Mesendoderm (in vitro differentiated cells): ENCODE data around the gene SRXN1.

Experiments used
- DNase-seq: peaks from one replicate; pipeline ENCODE4 v3.0.0; 2013
- H2AK5ac ChIP-seq: 2 replicates; pipeline ENCODE4 v1.6.1; 2013; ENCODE audit warnings: low read length, inconsistent platforms
- H2BK120ac ChIP-seq: 2 replicates; pipeline ENCODE4 v1.6.1; 2013; ENCODE audit warnings: low read depth, mild to moderate bottlenecking, low read length, moderate library complexity, mixed read lengths
- H2BK15ac ChIP-seq: replicated peaks from 2 replicates; pipeline ENCODE4 v1.6.1; 2013; ENCODE audit warnings: low read depth, mild to moderate bottlenecking, moderate library complexity
- H2BK5ac ChIP-seq: 2 replicates; pipeline ENCODE4 v1.6.1; 2013; ENCODE audit warnings: low read length, inconsistent platforms
- H3K18ac ChIP-seq: 2 replicates; pipeline ENCODE4 v1.6.1; 2013; ENCODE audit warnings: mild to moderate bottlenecking, low read length, mixed read lengths
- H3K23ac ChIP-seq: one replicate; pipeline ENCODE4 v1.6.1; 2013; ENCODE audit warnings: low read length
- H3K27ac ChIP-seq: 2 replicates; pipeline ENCODE4 v1.5.1; 2013; ENCODE audit warnings: low read depth, mild to moderate bottlenecking, inconsistent platforms, low read length, moderate library complexity
- H3K27me3 ChIP-seq: 2 replicates; pipeline ENCODE4 v1.6.1; 2013; ENCODE audit warnings: low read length, control low read depth, mild to moderate bottlenecking, inconsistent platforms; ENCODE audit not compliant: insufficient read depth, poor library complexity
- H3K36me3 ChIP-seq: 2 replicates; pipeline ENCODE4 v1.6.1; 2013; ENCODE audit warnings: low read length, inconsistent platforms; ENCODE audit not compliant: control insufficient read depth, insufficient read depth
- H3K4ac ChIP-seq: one replicate; pipeline ENCODE4 v1.6.1; 2013; ENCODE audit warnings: low read depth, mild to moderate bottlenecking, low read length, moderate library complexity
- H3K4me1 ChIP-seq: 2 replicates; pipeline ENCODE4 v1.6.1; 2013; ENCODE audit warnings: low read depth, low read length, inconsistent platforms; ENCODE audit not compliant: control insufficient read depth
- H3K4me2 ChIP-seq: 2 replicates; pipeline ENCODE4 v1.6.1; 2013; ENCODE audit warnings: low read length
- H3K4me3 ChIP-seq: 2 replicates; pipeline ENCODE4 v1.5.1; 2013; ENCODE audit warnings: mild to moderate bottlenecking, low read length
- H3K56ac ChIP-seq: one replicate; pipeline ENCODE4 v1.6.1; 2013; ENCODE audit warnings: low read length
- H3K79me1 ChIP-seq: 2 replicates; pipeline ENCODE4 v1.6.1; 2013; ENCODE audit warnings: low read length, inconsistent platforms
- H3K79me2 ChIP-seq: 2 replicates; pipeline ENCODE4 v1.6.1; 2013; ENCODE audit warnings: mild to moderate bottlenecking, low read length; ENCODE audit not compliant: control insufficient read depth, insufficient read depth
- H3K9ac ChIP-seq: 2 replicates; pipeline ENCODE4 v1.6.1; 2013; ENCODE audit warnings: low read length, inconsistent platforms
- H4K5ac ChIP-seq: one replicate; pipeline ENCODE4 v1.6.1; 2013; ENCODE audit warnings: low read length
- H4K8ac ChIP-seq: one replicate; pipeline ENCODE4 v1.6.1; 2013; ENCODE audit warnings: low read depth, mild to moderate bottlenecking, control low read depth, low read length, moderate library complexity
- WGBS: extraction: QIAGEN DNeasy Blood & Tissue Kit; methylation state at CpG from one replicate; pipeline ENCODE4 v1.1.7; 2013; ENCODE audit warnings: low lambda C conversion rate, missing lambda C conversion rate; ENCODE audit not compliant: insufficient coverage; ENCODE audit errors: extremely low coverage; 5-methylcytosine and 5-hydroxymethylcytosine counted together

The SRXN1 gene

GRCh38 chr20:668638-669037, 15.6 kb upstream of the SRXN1 start:
- H4K5ac ChIP-seq: no peak overlapping the region
- DNase-seq: no peak
- WGBS: no CpG with 5 or more reads among the region's 3 CpGs
- no peaks in the 10 kb centered on the region for H3K79me2 ChIP-seq
- no peak overlapping the region for H2AK5ac ChIP-seq
- H2BK120ac ChIP-seq: no peak overlapping the region
- no peak overlapping the region for H3K18ac ChIP-seq
- no peak overlapping the region for H2BK15ac ChIP-seq
- no peaks in the 10 kb centered on the region for H3K79me1 ChIP-seq
- H3K27ac ChIP-seq: no peak overlapping the region
- H3K27me3 ChIP-seq: peaks cover 3% of the 10 kb centered on the region
- no peak overlapping the region for H4K8ac ChIP-seq
- no peak overlapping the region for H3K56ac ChIP-seq
- H2BK5ac ChIP-seq: no peak overlapping the region
- H3K4me3 ChIP-seq: no peak overlapping the region
- no peak overlapping the region for H3K9ac ChIP-seq
- H3K4me2 ChIP-seq: no peak overlapping the region
- peaks cover 3% of the 10 kb centered on the region for H3K4me1 ChIP-seq
- no peaks in the 10 kb centered on the region for H3K36me3 ChIP-seq
- no peak overlapping the region for H3K23ac ChIP-seq
- H3K4ac ChIP-seq: no peak overlapping the region

DNA sequence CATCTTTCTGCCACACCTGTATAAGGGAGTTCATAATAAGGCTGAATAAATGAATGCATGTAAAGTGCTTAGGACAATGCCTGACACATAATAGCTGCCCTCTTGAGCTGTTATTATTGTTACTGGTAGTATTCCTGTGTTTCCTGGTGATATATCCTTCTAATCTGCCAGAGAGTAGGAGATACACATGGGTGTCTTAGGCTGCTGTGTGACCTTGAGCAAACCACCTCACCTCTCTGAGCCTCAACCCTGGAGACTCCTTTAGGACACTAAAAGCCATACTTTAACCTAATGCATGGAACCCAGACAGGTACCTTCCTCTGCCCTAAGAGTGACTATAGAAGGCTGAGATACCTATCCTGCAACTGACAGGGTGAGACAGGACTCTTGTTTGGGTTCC, 15.1 kb upstream of the SRXN1 start:
- Histone ChIP-seq H3K79me2 (no peaks in the 10 kb centered on the region), H3K79me1 (no peaks in the 10 kb centered on the region), H2AK5ac (no peak overlapping the region), H2BK15ac (no peak overlapping the region), H3K9ac (no peak overlapping the region), H3K4me1 (peaks cover 3% of the 10 kb centered on the region), H3K56ac (no peak overlapping the region), H2BK120ac (no peak overlapping the region), H3K4me3 (no peak overlapping the region), H3K36me3 (no peaks in the 10 kb centered on the region), H3K23ac (no peak overlapping the region), H2BK5ac (no peak overlapping the region), H3K27me3 (peaks cover 3% of the 10 kb centered on the region), H3K18ac (no peak overlapping the region), H4K8ac (no peak overlapping the region), H3K4ac (no peak overlapping the region), H4K5ac (no peak overlapping the region), H3K27ac (no peak overlapping the region), H3K4me2 (no peak overlapping the region)
- DNase-seq: no peak

DNA sequence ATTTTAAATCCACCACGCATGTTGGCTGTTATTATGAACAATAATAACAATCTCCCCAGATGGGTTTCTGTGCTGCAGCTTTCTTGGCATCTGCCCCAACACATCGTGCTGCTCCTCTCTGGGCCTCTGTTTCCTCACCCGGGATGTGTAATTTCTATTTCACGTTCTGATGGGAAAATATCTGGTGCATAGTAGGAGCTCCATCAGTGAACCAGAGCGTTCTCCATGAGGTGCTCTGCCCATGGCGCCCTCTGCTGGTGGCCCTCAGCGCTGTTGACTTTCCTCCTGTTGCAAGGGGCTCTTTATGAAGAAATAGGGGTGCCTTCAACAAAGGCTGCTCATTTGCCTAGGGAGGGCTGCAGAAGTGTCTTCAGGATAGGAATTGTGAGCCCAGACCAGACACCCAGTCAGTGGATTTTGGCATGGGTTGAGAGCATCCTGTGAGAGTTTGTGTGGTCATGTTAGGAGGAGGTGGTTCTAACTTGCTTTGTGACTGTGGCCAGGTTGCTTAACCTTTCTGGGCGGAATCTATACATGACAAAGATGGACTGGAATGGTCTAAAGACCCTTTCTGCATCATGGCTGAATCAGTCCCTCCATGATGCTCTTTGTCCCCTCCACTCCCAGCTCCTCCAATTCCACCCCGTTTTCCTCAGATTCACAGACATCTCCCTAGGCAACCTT, 14.5 kb upstream of the SRXN1 start:
- no peak overlapping the region for H3K9ac ChIP-seq
- H2BK15ac ChIP-seq: no peak overlapping the region
- DNase-seq: peak; percentile 67
- H4K5ac ChIP-seq: no peak overlapping the region
- H3K56ac ChIP-seq: no peak overlapping the region
- peaks cover 3% of the 10 kb centered on the region for H3K27me3 ChIP-seq
- H3K23ac ChIP-seq: no peak overlapping the region
- H2AK5ac ChIP-seq: no peak overlapping the region
- no CpG with 5 or more reads among the region's 9 CpGs for WGBS
- H3K4me3 ChIP-seq: no peak overlapping the region
- H3K18ac ChIP-seq: no peak overlapping the region
- H2BK120ac ChIP-seq: no peak overlapping the region
- no peak overlapping the region for H3K4ac ChIP-seq
- H3K79me2 ChIP-seq: no peaks in the 10 kb centered on the region
- no peaks in the 10 kb centered on the region for H3K36me3 ChIP-seq
- H3K27ac ChIP-seq: no peak overlapping the region
- no peak overlapping the region for H2BK5ac ChIP-seq
- no peak overlapping the region for H3K4me2 ChIP-seq
- peaks cover 3% of the 10 kb centered on the region for H3K4me1 ChIP-seq
- no peaks in the 10 kb centered on the region for H3K79me1 ChIP-seq
- H4K8ac ChIP-seq: no peak overlapping the region

- Histone ChIP-seq H3K4me2 (no peak overlapping the region), H2BK120ac (no peak overlapping the region), H2BK5ac (no peak overlapping the region), H4K8ac (no peak overlapping the region), H3K27ac (no peak overlapping the region), H3K36me3 (no peaks in the 10 kb centered on the region), H3K56ac (no peak overlapping the region), H3K79me2 (no peaks in the 10 kb centered on the region), H3K4ac (no peak overlapping the region), H2BK15ac (no peak overlapping the region), H3K23ac (no peak overlapping the region), H3K18ac (no peak overlapping the region), H4K5ac (no peak overlapping the region), H3K79me1 (no peaks in the 10 kb centered on the region), H2AK5ac (no peak overlapping the region), H3K4me3 (no peak overlapping the region), H3K27me3 (peaks cover 3% of the 10 kb centered on the region), H3K9ac (no peak overlapping the region), H3K4me1 (peaks cover 3% of the 10 kb centered on the region)
- no CpG with 5 or more reads among the region's 4 CpGs for WGBS
- DNase-seq: no peak
Measured at GRCh38 chr20:666877-667276, 13.9 kb upstream of the SRXN1 start.

DNA sequence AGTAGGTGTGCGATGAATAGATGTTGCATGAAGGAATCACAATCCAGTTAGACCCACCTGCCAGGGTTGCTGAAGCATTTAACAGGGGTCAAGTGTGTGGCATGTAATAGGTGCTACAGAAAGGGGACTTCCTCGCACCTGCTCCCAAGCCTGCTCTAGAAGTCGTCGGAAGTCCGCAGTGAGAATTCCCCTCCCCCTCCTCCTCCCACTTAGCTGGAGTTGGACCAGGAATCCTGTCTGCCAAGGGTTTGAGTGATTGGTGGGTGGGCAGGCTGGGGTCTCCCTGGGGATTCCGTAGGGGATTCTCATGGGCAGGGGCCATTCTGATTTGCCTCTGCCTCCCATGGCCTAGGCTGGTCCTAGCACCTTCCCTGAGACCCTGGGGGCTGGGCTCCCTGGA, 12.3 kb upstream of the SRXN1 start:
- Histone ChIP-seq H4K8ac (no peak overlapping the region), H3K27me3 (peaks cover 3% of the 10 kb centered on the region)
- no CpG with 5 or more reads among the region's 6 CpGs for WGBS

DNA sequence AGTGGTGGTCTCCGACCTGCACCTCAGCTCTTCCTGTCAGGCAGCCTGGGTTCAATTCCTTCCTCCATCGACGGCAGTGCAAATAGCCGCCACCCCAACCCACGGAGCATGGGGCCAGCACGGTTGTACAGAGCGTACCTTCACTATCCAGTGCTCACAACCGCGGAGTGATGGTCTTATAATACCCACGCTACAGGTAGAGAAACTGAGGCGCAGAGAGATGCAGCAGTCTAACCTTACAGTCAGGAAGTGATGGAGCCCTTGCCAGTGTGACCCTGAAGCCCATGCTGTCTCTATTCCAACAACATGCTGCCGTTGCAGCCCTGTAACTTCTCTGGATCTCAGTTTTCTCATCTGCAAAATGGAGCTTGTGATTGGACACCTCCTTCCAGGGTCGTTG, 11.6 kb upstream of the SRXN1 start:
- Histone ChIP-seq H2AK5ac (no peak overlapping the region), H3K4me3 (no peak overlapping the region), H3K27me3 (peaks cover 3% of the 10 kb centered on the region)

More for the DNA sequence above, 12.3 kb upstream of the SRXN1 start:
- H3K4me2 ChIP-seq: no peak overlapping the region
- no peak overlapping the region for H4K5ac ChIP-seq
- no peak overlapping the region for H2BK120ac ChIP-seq
- no peak overlapping the region for H2AK5ac ChIP-seq
- H3K18ac ChIP-seq: no peak overlapping the region
- H3K27ac ChIP-seq: no peak overlapping the region
- no peaks in the 10 kb centered on the region for H3K36me3 ChIP-seq
- no peak overlapping the region for H2BK15ac ChIP-seq
- no peak for DNase-seq
- H3K56ac ChIP-seq: no peak overlapping the region
- H3K4me1 ChIP-seq: peaks cover 8% of the 10 kb centered on the region
- H3K79me1 ChIP-seq: no peaks in the 10 kb centered on the region
- no peak overlapping the region for H3K4ac ChIP-seq
- H2BK5ac ChIP-seq: no peak overlapping the region
- H3K79me2 ChIP-seq: no peaks in the 10 kb centered on the region
- H3K23ac ChIP-seq: no peak overlapping the region
- no peak overlapping the region for H3K9ac ChIP-seq
- no peak overlapping the region for H3K4me3 ChIP-seq

More for the DNA sequence above, 11.6 kb upstream of the SRXN1 start:
- no peak overlapping the region for H3K18ac ChIP-seq
- H4K8ac ChIP-seq: no peak overlapping the region
- DNase-seq: no peak
- H3K79me1 ChIP-seq: no peaks in the 10 kb centered on the region
- no peak overlapping the region for H3K23ac ChIP-seq
- H3K4me1 ChIP-seq: peaks cover 9% of the 10 kb centered on the region
- H2BK120ac ChIP-seq: no peak overlapping the region
- no peak overlapping the region for H2BK15ac ChIP-seq
- no peak overlapping the region for H3K4me2 ChIP-seq
- H4K5ac ChIP-seq: no peak overlapping the region
- WGBS: no CpG with 5 or more reads among the region's 13 CpGs
- H3K36me3 ChIP-seq: no peaks in the 10 kb centered on the region
- no peak overlapping the region for H3K56ac ChIP-seq
- no peak overlapping the region for H3K27ac ChIP-seq
- no peak overlapping the region for H3K4ac ChIP-seq
- no peaks in the 10 kb centered on the region for H3K79me2 ChIP-seq
- no peak overlapping the region for H2BK5ac ChIP-seq
- no peak overlapping the region for H3K9ac ChIP-seq
